ENCODE measurements around the gene PHF14. TPM values are rescaled to one million over a fixed set of nuclear protein-coding genes. Genes with fewer than 3 reads are reported as not detected.

Gene PHF14
- total RNA-seq, 4 donors from 2014 or later = 25.3 to 52.6 (median 29.1) TPM

GRCh38 chr7:10998996-10999757 is 25.5 kb downstream of the PHF14 start:
- Histone ChIP-seq H3K27ac (no peak overlapping the region), H3K4me1 (peaks cover 0 to 23% (median 0%) of the 10 kb centered on the region in 3 donors), H3K36me3 (peaks cover 0 to 19% of the 10 kb centered on the region in 2 donors), H3K9me3 (peaks cover 0 to 9% (median 0%) of the 10 kb centered on the region in 3 donors), H3K27me3 (no peaks in the 10 kb centered on the region), H3K4me3 (no peak overlapping the region)
- 70 to 82% methylated on average over 4 of the region's 4 CpGs for WGBS, 2 donors (ENCODE audit: low coverage in 1 of 2)
- no peak for ATAC-seq
- no peak for TF ChIP-seq CTCF (IDR thresholded peaks at IDR 0.05)
- TF ChIP-seq POLR2A (IDR thresholded peaks at IDR 0.05) = no peak
- TF ChIP-seq POLR2AphosphoS5 (IDR thresholded peaks at IDR 0.05) = no peak
- no peak for TF ChIP-seq EP300 (IDR thresholded peaks at IDR 0.05)

DNA sequence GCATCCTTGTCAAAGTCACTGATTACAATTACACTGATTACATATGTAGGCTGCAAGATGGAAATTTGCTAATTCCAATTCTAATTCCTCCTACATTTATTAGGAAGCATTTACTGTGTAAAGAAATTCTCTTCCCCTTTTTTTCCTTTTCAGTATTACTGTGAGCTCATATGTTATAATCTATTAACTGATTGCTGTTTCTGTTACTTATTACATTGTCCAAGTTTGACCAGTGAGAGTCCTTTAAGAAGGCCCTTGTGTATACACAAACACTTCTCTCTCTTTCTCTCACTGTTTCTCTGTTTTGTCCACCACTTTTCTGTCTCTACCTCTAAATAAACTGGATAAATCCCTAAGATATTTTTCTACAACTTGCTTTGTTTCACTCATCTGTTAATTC is 31.5 kb downstream of the PHF14 start:
- H3K9me3 ChIP-seq = no peaks in the 10 kb centered on the region
- no peak overlapping the region for H3K4me3 ChIP-seq
- peaks cover 0 to 8% of the 10 kb centered on the region in 2 donors for H3K36me3 ChIP-seq
- H3K4me1 ChIP-seq = peaks cover 0 to 10% (median 0%) of the 10 kb centered on the region in 3 donors
- no peaks in the 10 kb centered on the region for H3K27me3 ChIP-seq
- no peak for ATAC-seq
- TF ChIP-seq CTCF (IDR thresholded peaks at IDR 0.05) = no peak
- no peak for TF ChIP-seq EP300 (IDR thresholded peaks at IDR 0.05)
- TF ChIP-seq POLR2A (IDR thresholded peaks at IDR 0.05) = no peak
- no peak for TF ChIP-seq POLR2AphosphoS5 (IDR thresholded peaks at IDR 0.05)
- H3K27ac ChIP-seq = no peak overlapping the region

GRCh38 chr7:11006291-11006690 is 32.6 kb downstream of the PHF14 start:
- H3K36me3 ChIP-seq = peaks cover 0 to 8% of the 10 kb centered on the region in 2 donors
- no peak for ATAC-seq
- H3K4me1 ChIP-seq = peaks cover 0 to 11% (median 2%) of the 10 kb centered on the region in 3 donors
- WGBS, 2 donors (ENCODE audit: low coverage in 1 of 2) = 70% methylated on average over 2 of the region's 3 CpGs; no CpG with 5 or more reads in 1 of the 2 donors
- TF ChIP-seq POLR2AphosphoS5 (IDR thresholded peaks at IDR 0.05) (no peak), POLR2A (IDR thresholded peaks at IDR 0.05) (no peak), EP300 (IDR thresholded peaks at IDR 0.05) (no peak)
- no peaks in the 10 kb centered on the region for H3K27me3 ChIP-seq
- no peak overlapping the region for H3K4me3 ChIP-seq
- H3K27ac ChIP-seq = no peak overlapping the region
- H3K9me3 ChIP-seq = no peaks in the 10 kb centered on the region

- Histone ChIP-seq H3K4me1 (peaks cover 0 to 8% (median 3%) of the 10 kb centered on the region in 3 donors), H3K36me3 (peaks cover 0 to 18% of the 10 kb centered on the region in 2 donors), H3K4me3 (no peak overlapping the region), H3K27ac (no peak overlapping the region), H3K27me3 (no peaks in the 10 kb centered on the region), H3K9me3 (no peaks in the 10 kb centered on the region)
- TF ChIP-seq POLR2AphosphoS5 (IDR thresholded peaks at IDR 0.05) (no peak), EP300 (IDR thresholded peaks at IDR 0.05) (no peak), POLR2A (IDR thresholded peaks at IDR 0.05) (no peak), CTCF (IDR thresholded peaks at IDR 0.05) (no peak)
- no peak for ATAC-seq
- 25 to 55% methylated on average over 1 of the region's 1 CpG for WGBS, 2 donors (ENCODE audit: low coverage in 1 of 2)
Measured at GRCh38 chr7:11009631-11010030, 36.0 kb downstream of the PHF14 start.

- H3K9me3 ChIP-seq = peaks cover 0 to 10% (median 0%) of the 10 kb centered on the region in 3 donors
- WGBS, 2 donors (ENCODE audit: low coverage in 1 of 2) = 87 to 100% methylated on average over 1 of the region's 1 CpG
- H3K27me3 ChIP-seq = no peaks in the 10 kb centered on the region
- no peak overlapping the region for H3K27ac ChIP-seq
- TF ChIP-seq POLR2AphosphoS5 (IDR thresholded peaks at IDR 0.05) (no peak), EP300 (IDR thresholded peaks at IDR 0.05) (no peak), CTCF (IDR thresholded peaks at IDR 0.05) (no peak), POLR2A (IDR thresholded peaks at IDR 0.05) (no peak)
- H3K4me1 ChIP-seq = no peaks in the 10 kb centered on the region
- H3K36me3 ChIP-seq = peaks cover 2 to 35% of the 10 kb centered on the region in 2 donors
- ATAC-seq = no peak
- no peak overlapping the region for H3K4me3 ChIP-seq
Measured at GRCh38 chr7:11021468-11021867, 47.8 kb downstream of the PHF14 start.
